Retinal pigment epithelial cell (primary cell): ENCODE measurements around the gene FBXW11.
"Not testable (repeated sequence)": the region's sequence is repeated elsewhere in the genome, so short reads cannot be mapped to it uniquely, and the experiment has no call there.

ENCODE experiments used
- DNase-seq: peaks from one replicate; pipeline ENCODE4 v3.0.0-alpha.2; 2010; ENCODE audit warnings: low read depth
- H3K4me3 ChIP-seq: 2 replicates; pipeline ENCODE4 v1.5.1; 2011; ENCODE audit warnings: mild to moderate bottlenecking, low read length, control low read depth, moderate library complexity
- TF ChIP-seq, protein P1 (sequence below): conservative IDR thresholded peaks from 2 replicates; pipeline ENCODE4 v1.5.1; 2011; ENCODE audit warnings: low read depth, low read length, control low read depth, inconsistent platforms

FBXW11 gene

DNA sequence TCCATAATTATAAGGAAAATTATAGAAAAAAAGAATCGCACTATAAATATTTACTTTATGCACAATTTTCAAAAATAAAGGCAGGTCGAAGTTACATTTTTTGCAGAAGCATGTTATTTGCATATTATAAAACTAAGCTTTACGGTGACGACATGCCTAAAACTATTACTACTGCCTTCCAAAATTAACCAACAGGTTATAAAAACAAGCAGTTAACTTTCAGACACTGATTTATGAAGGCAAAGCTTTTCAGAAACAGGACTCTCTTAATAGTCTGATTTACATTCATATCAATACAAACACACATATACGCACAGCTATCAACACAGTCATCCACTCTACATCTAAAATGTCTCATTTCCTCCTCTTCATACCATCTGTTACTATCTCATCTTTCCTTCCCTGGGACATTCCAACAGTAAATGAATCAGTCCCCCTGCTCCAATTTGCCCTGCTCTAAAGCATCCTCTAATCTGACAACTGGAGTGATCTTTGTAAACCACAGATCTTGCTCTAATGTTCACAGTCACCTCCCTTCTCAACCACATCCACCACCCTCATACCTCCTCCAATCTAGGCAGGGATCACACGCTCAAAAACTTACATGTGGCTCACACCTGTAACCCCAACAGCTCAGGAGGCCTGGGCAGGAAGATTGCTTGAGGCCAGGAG is 21.6 kb downstream of the FBXW11 start:
- TF ChIP-seq, protein P1, sequence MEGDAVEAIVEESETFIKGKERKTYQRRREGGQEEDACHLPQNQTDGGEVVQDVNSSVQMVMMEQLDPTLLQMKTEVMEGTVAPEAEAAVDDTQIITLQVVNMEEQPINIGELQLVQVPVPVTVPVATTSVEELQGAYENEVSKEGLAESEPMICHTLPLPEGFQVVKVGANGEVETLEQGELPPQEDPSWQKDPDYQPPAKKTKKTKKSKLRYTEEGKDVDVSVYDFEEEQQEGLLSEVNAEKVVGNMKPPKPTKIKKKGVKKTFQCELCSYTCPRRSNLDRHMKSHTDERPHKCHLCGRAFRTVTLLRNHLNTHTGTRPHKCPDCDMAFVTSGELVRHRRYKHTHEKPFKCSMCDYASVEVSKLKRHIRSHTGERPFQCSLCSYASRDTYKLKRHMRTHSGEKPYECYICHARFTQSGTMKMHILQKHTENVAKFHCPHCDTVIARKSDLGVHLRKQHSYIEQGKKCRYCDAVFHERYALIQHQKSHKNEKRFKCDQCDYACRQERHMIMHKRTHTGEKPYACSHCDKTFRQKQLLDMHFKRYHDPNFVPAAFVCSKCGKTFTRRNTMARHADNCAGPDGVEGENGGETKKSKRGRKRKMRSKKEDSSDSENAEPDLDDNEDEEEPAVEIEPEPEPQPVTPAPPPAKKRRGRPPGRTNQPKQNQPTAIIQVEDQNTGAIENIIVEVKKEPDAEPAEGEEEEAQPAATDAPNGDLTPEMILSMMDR: no peak
- H3K4me3 ChIP-seq: no peak overlapping the region
- no peak for DNase-seq

DNA sequence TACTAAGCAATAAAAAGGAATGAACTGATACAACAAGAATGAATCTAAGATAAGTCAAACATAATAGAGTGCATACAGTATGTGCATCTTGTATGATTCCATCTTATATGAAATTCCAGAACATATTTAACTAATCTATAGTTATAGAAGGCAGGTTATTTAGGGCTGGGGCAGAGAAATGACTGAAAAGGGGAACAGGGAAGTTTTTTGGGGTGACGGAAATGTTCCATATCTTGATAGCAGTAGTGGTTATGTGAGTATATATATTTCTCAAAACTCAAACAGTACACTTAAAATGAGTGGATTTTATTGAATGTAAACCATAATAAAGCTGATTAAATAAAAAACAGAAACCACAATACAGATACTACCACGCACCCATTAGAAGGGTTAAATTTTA is 24.6 kb downstream of the FBXW11 start:
- TF ChIP-seq, protein P1: no peak
- H3K4me3 ChIP-seq: no peak overlapping the region
- DNase-seq: no peak

DNA sequence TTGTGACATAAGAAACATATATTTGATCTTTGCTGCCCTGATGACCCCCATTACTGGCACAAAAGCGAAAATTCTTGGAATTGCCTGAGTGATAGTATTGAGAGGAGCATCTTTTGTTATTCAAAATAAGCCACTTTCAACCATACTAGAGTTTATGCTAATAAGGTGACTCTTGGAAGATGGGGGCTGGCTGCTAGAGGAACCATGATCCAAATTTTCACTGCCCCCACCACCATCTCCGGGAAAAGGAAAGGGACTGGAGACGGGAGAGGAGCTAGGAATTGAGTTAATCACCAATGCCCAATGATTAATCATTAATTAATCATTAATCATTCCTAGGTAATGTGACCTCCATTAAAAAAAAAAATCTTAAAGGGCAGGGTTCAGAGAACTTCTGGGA is 25.6 kb downstream of the FBXW11 start:
- no peak for DNase-seq
- no peak overlapping the region for H3K4me3 ChIP-seq
- TF ChIP-seq, protein P1: no peak

DNA sequence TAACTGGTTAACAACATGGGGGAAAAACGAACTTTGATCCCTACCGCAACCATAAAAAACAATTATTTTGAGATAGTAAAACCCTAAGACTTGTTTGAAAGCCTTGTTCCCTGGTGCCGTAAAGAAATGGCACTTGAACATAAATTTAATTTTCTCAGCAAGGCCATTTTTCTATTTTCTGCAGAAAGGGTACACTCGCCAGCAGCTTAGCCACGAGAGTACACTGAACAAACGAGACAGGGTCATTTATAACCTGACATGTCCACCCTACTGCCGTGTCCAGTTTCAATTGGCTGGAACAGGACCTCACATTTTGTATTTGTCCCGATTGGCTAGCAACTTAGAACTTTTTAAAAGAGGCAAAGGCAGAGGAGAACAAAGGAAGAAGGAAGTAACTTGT is 26.8 kb downstream of the FBXW11 start:
- DNase-seq: no peak
- no peak overlapping the region for H3K4me3 ChIP-seq
- TF ChIP-seq, protein P1: no peak

DNA sequence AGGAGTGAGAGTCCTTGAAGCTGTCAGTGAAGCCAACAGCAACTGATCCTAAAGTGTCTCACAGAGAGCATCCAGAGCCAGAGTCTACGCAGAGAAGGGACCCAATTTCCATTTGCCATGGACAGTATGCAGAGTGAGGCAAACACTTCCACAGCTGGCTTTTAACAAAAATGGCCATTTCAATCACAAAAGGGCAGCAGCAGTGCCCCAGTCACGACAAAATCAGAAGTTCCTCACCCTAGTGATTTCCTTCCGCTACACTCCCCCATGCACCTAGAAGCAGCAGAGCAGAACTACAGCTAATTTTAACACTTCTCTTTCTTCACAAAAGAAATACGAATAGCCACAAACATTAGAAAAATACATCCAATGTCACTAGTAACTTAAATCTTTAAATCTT is 27.9 kb downstream of the FBXW11 start:
- no peak overlapping the region for H3K4me3 ChIP-seq
- DNase-seq: no peak
- TF ChIP-seq, protein P1: no peak

DNA sequence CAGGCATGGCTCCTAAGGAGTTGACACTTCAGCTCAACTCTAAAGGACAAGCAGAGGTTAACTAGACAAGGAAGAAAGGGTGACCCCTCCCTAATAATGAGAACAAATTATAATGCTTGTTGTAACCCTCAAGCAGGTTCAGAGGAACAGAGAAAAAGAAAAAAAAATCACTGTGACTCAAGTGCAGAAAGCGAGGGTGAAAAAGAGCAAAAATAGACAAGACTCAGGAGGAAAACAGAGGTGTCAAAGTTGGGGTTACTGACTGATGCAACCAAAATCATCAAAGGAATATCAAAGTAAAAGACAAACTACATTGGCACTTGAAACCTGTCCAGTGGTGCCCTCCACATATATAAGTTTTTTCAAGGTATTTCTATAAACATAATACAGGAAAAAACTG is 28.4 kb downstream of the FBXW11 start:
- TF ChIP-seq, protein P1: no peak
- H3K4me3 ChIP-seq: no peak overlapping the region
- no peak for DNase-seq

DNA sequence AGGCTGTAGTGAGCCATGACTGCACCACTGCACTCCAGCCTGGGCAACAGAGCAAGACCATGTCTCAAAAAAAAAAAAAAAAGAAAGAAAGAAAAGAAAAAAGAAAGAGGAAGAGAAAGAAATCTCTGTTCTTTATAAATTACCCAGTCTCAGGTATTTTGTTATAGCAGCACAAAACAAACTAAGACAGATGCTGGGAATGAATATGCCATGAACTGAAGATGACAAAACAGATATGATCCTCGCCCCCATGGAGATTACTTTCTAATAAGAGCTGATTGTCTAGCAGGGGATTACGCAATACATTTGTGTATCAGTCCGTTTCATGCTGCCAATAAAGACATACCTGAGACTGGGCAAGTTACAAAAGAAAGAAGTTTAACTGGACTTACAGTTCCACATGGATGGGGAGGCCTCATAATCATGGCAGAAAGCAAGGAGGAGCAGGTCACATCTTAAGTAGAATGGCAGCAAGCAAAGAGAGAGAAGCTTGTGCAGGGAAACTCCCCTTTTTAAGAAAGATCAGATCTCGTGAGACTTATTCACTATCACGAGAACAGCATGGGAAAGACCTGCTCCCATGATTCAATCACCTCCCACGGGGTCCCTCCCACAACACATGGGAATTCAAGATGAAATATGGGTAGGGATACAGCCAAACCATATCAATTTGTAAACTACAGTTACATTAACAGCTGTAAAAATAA is 29.0 kb downstream of the FBXW11 start:
- DNase-seq, H3K4me3 ChIP-seq: not testable (repeated sequence)
